C4-2B (cell line): ENCODE data around the gene MAGEA6.
"Not testable (repeated sequence)": the region's sequence is repeated elsewhere in the genome, so short reads cannot be mapped to it uniquely, and the experiment has no call there.

Experiments
- CTCF ChIP-seq: fragments of 450-650 bp; conservative IDR thresholded peaks from 2 replicates; pipeline ENCODE4 v1.5.1; 2017; ENCODE audit warnings: mild to moderate bottlenecking
- ZFX ChIP-seq: fragments of 450-650 bp; IDR thresholded peaks from 2 replicates; pipeline ENCODE4 v1.6.1; 2017

- TF ChIP-seq CTCF, ZFX: not testable (repeated sequence)
Observed at GRCh38 chrX:152753686-152754650, 15.5 kb downstream of the MAGEA6 start, which contains the start of gene MAGEA2.
